Right forelimb (tissue), 1 donor: Measurements from ENCODE around the gene SRCAP.
A peak's percentile ranks its signal among the peaks of the same experiment; 100 is the strongest.

Experiments used
- DNase-seq: peaks from one replicate; pipeline ENCODE4 v3.0.0-alpha.2; 2018

The SRCAP gene

DNA sequence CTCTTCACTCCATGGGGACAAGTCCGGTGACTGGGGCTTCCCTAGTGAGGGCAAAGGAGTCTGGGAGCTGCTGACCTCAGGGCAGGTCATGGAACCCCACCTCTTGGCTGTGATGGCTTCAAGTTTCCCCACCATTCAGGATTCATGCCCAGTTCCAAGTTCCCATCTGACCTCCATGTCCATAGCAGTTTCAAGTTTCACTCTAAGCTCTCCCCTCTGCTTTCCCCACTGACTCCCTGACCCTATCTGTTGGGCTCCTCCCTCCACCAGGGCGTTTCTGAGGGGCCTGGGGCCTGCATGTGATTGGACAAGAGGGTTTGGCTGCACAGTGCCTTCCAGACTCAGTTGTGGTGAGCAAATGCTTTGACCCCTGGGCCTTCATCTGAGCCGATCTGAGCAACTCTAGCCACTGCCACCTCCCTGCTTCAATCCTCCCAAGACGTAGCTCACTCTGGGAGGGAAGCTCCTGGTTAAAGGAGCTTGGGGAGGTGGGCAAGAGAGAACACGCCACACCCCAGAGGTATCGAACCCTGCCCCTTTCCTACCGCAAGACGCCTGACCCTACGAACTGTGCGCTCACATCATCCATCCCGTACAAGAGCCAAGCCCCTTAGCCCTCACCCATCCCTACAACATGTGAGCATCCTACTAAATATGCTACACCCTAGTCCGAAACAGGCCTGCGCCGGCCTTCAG, 79.7 kb downstream of the SRCAP start:
- no peak for DNase-seq

- DNase-seq = no peak
Measured at GRCh38 chr16:30779596-30779995, 80.6 kb downstream of the SRCAP start.

- DNase-seq = no peak
Measured at GRCh38 chr16:30780021-30780420, 81.0 kb downstream of the SRCAP start.

- no peak for DNase-seq
Measured at GRCh38 chr16:30780549-30780948, 81.6 kb downstream of the SRCAP start.

DNA sequence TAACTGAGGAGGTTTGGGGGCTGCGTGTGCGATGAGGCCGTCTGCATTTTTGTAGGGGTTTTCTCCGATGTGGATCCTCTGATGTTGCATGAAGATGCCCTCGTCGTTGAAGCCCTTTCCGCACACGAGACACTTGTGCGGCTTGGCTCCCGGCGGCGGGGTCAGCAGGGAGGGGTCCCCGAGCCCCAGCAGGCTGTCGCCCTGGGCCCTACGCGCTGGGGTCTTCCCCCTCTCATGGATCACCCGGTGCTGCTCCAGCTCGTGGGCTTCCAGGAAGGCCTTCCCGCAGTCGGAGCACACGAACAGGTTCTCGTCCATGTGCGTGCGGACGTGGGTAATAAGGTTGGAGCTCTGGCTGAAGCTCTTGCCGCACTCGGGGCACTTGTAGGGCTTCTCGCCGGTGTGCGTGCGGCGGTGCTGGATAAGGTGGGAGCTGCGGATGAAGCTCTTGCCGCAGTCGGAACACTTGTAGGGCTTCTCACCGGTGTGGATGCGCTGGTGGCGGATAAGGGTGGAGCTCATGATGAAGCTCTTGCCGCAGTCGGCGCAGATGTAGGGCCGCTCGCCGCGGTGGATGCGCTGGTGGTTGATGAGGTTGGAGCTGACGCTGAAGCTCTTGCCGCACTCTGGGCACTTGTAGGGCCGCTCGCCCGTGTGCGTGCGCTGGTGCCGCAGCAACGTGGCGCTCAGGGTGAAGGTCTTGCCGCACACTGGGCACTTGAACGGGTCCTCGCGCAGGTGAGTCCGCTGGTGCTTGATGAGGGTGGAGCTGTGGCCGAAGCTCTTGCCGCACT, 83.7 kb downstream of the SRCAP start:
- no peak for DNase-seq

DNA sequence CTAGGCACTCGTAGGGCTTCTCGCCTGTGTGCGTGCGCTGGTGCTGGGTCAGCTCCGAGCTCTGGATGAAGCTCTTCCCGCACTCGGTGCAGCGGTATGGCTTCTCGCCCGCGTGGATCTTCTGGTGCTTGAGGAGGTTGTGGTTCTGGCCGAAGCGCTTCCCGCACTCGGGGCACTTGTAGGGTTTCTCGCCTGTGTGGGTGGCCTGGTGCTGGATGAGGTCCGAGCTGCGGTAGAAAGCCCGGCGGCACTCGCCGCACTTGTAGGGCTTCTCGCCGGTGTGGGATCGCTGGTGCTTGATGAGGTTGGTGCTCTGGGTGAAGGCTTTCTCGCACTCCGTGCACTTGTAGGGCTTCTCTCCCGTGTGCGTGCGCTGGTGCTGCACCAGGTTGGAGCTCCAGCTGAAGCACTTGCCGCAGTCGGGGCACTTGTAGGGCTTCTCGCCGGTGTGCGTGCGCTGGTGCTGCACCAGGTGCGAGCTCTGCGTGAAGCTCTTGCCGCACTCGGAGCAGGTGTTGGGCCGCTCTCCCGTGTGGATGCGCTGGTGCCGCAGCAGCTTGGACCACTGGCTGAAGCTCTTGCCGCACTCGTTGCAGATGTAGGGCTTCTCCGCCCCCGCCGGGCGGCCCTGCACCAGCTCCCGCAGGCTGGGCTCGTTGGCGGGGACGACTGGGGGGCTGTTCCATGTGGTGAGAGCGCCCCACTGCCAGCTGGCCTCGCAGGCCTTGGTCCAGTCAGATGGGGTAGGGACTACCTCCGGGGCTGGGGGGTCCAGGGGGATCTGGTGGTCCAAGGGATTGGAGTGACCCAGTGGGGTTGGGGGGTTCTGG, 84.5 kb downstream of the SRCAP start:
- no peak for DNase-seq

- no peak for DNase-seq
Measured at GRCh38 chr16:30784215-30784614, 85.2 kb downstream of the SRCAP start.

DNA sequence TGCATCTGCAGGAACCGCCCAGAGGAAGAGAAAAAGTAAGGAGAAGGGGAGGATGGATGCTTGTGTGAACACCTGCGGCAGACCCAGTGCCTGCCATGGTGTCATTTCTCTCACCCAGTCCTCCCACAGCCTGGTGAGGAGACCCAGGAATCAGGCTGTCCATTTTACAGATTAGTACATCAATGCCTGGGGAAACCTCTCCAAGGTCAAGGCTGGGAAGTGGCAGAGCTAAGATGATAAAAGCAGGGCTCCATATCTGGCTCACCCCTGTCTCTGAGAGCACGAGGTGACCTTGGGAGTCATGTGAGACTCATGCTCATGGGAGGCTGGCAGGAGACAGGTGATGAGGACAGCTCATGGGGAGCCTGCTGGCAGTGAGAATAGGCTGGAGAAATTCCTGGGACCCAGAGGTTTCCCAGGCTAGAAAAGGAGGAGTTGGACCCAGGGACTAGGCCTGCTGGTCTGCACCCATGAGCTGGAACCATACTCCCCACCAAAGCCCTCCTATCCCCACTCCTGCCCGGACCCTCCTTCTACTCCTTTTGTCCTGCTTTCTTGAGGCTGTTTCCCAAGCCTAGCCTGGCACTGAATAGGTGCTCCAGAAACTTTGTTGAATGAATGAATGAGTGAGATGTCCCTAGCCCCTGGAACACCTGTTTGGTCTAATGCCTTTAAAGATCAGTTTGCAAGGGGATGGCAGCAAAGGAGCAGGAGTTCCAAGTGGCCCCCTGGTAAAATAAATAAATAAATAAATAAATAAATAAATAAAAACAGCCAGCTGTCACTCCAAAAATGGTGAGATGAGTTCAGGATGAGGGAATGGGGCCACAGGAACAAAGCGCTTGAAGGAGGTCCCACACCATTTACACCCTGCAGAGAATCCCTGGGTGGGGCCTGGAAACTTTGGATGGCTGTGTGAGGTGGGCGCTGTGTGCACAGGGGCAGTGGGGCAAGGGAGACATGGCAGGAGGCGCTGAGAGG, 86.4 kb downstream of the SRCAP start:
- no peak for DNase-seq

GRCh38 chr16:30786115-30786935, 87.4 kb downstream of the SRCAP start:
- peak; percentile 75 for DNase-seq

- peak; percentile 83 for DNase-seq
Measured at GRCh38 chr16:30786936-30787612, 88.1 kb downstream of the SRCAP start, which contains the start of gene ZNF629. ZNF629 (minus strand) TSS chr16:30787205; CDS start chr16:30784482, 2,723 bp downstream.

- DNase-seq = no peak
Measured at GRCh38 chr16:30787613-30788378, 88.8 kb downstream of the SRCAP start.
